ENCODE data around the gene ICA1.

ICA1 gene

GRCh38 chr7:8228068-8228467 lies 33.9 kb downstream of the ICA1 start:
- no peak for DNase-seq (ENCODE audit: low read depth in 2 of 2)

DNA sequence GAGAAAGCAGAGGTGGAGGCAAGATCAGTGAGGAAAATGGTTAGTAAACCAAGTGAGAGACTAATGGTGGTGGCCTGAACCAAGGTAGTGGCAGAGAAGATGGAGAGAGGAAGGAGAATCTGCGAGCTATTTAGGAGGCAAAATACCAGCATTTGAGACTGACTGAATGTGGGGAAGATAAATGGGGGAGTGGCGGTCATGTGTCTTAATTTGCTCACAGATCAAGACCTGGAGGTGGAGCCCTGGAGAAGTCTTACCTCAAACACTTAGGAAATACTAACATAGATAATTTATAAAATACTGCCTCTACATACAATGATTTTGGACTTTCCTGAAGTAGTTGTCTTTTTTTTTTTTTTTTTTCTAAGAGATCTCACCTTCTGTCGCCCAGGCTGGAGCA lies 34.7 kb downstream of the ICA1 start:
- no peak for DNase-seq (ENCODE audit: low read depth in 2 of 2)

DNA sequence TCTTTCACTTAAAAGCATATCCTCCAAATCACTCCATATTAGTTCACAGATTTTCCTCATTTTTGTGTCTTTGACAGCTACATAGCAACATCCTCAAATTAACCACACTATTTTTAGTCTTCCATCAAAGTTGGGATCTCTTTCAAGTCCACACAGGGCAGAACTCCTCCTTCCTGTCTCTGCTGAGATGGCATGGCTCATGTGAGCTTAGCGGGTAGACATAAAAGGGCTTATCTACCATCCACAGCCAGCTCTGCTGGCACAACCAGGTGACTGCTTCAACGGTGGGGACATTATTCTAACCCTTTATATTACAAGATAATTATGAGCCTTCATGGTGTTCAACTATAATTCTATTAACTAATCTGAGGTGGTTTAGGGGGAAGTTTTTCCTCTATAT lies 35.5 kb downstream of the ICA1 start:
- no peak for DNase-seq (ENCODE audit: low read depth in 2 of 2)

GRCh38 chr7:8221567-8221966 lies 40.4 kb downstream of the ICA1 start:
- no peak for DNase-seq (ENCODE audit: low read depth in 2 of 2)

DNA sequence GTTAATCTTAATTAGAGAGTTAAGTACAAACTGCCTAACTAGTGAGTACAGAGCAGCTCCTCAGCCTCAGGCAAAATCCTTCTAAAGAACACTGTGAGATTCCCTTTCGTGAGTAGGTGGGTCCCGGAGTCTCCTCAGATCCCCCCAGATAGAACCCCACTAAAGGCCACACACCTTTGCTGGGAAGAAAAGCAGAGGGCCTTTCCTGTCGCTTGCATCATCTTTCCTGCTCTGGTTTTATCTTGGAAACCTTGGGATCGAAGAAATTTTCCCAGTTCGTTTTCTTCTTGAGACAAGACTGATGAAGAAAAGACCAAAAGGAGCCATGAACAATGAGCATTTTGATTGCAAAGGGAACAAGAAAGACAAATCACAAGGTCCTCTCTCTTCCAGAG lies 40.9 kb downstream of the ICA1 start:
- DNase-seq (ENCODE audit: low read depth in 2 of 2): no peak

DNA sequence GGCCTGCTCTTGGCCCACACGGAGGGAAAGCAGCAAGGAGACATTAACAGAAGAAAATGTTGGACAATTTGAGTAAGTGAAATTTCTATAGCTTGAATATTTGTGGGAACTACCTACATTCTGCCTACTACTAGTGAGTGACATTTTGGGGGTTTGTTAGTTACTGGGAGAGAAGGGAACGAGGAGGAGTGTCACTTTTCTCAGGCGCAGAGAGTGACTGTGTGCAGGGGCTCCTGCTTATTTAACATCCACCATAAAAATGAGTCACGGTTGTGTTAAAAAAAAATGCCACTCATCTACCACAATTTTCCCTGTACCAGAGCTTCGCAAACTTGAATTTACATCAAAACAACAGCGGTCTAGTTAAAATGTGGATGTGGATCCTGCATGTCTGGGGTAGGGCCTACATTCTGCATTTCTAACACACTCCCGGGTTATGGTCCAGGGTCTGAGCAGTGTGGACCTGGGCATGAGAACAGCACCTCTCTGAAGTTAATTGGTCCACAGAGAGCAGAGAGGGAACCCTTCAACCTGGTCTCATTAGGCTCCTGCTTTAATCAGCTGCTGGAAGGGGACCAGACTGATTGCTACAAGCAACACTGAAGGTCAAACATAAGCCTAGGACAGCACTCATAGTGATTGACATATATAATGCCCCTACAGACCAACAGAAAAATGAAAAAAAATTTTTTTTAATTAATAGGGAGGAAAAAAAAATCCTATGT lies 41.4 kb downstream of the ICA1 start:
- no peak for DNase-seq (ENCODE audit: low read depth in 2 of 2)

- no peak for DNase-seq (ENCODE audit: low read depth in 2 of 2)
Observed at GRCh38 chr7:8217200-8218068, 44.5 kb downstream of the ICA1 start.

DNA sequence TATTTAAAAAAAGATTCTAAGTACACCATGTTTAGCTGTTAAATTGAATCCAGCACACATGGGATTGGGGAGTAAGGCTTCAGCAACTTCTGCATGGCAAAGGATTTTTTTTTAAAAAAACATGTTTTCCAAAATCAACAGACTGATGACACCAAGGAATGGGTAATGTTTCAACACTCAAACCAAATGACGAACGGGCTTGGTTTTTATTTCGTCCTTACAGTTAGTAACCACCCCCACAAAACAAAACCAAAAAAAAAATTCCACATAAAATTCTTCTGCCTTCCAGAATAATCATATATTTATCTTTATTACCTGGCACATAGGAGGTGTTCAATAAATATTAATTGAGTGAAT lies 45.7 kb downstream of the ICA1 start:
- no peak for DNase-seq (ENCODE audit: low read depth in 2 of 2)

- no peak for DNase-seq (ENCODE audit: low read depth in 2 of 2)
Observed at GRCh38 chr7:8215648-8216333, 46.2 kb downstream of the ICA1 start.

GRCh38 chr7:8214244-8214824 lies 47.6 kb downstream of the ICA1 start:
- DNase-seq (ENCODE audit: low read depth in 2 of 2): no peak

DNA sequence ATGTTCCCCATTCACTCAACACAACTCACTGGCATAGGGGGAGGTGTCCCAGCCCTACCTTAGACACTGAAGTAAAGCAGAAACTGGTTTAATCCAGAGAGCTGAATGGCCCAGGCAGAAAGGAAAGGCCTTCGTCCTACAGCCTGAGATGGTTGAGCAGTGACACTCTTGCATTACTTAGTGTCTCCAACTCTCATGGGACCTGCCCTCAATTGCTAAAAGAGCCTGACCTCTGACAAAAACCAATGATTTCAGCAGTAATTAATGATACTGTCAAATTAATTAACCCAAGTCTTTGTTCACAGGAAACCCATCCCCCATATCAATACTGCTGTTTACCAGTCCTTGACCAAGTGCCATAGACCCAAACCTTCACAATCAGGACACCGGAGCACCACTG lies 48.6 kb downstream of the ICA1 start:
- no peak for DNase-seq (ENCODE audit: low read depth in 2 of 2)

DNA sequence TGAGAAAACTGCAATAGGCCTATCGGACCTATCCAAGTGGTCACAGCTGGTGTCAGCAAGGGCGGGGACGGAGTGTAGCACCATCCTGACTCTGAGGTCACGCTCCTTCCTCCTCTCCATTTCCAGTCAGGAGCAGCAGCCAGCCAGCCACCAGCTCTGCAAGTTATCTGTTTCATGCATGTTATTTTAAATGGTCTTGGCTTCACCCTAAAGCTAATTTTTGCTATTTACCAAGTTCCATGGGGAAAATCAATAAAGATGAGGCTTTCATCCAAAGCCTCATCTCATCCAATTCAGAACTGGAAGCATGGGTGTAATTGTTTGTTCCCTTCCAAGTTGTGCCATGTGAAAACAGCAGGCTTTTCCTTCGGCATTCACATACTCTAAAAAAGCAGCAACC lies 49.3 kb downstream of the ICA1 start:
- no peak for DNase-seq (ENCODE audit: low read depth in 2 of 2)

GRCh38 chr7:8211725-8212096 lies 50.3 kb downstream of the ICA1 start:
- no peak for DNase-seq (ENCODE audit: low read depth in 2 of 2)

DNA sequence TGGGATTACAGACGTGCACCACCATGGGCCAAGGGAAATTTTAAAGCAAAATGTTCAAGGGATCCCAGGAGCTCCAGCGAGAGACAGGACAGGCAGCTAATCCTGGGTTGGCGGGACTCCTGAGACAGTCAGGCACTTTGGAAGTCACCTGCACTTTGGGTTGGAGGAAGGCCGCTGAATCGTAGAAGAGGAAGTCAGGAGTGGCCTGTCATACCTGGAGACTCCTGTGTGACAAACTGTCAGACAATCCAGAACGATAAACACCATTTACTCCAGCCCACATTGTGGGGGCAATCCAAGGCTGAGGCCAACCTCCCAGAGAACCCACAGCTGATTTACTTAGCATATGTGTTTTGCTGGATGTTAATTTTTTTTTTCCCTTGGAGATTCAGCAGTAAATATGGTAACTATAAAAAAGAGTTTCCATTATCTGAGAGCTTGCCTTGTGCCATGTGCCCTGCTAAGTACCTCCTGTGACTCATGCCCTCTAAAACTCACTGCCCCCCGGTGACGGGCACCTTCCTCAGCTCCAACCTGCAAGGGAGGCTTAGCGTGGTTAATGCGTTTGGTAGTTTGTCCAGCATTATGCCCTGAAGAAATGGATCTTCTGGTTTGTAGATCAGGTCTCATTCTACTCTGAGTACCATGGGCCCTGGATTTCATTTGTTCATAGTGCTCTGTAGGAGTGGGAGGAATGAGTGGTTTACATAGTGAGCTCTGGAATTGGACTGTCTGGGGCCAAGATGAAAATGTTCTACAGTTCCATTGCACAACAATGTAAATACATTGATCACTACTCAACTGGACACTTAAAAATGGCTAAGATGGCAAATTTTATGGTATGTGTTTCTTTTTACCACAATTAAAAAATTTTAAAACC lies 50.9 kb downstream of the ICA1 start:
- DNase-seq (ENCODE audit: low read depth in 2 of 2): no peak

DNA sequence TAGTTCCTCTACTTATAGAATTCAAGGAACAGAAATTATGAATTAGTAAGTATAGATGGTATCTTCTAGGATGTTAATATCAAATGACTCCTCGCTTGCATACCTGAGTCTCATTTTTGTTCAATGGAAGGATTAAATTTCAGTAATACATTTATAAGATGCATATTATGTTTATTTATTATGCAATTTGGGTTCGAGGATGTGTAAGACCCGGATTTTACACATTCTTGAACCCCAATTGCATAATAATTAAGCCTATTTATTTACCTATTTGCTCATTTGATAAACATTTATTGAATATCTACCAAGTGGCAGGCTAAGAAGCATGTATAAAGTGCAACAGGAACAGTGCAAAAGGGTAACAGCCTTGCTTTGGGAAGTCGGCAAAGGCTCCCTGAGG lies 52.6 kb downstream of the ICA1 start:
- no peak for DNase-seq (ENCODE audit: low read depth in 2 of 2)

GRCh38 chr7:8208816-8209215 lies 53.2 kb downstream of the ICA1 start:
- DNase-seq (ENCODE audit: low read depth in 2 of 2): no peak

DNA sequence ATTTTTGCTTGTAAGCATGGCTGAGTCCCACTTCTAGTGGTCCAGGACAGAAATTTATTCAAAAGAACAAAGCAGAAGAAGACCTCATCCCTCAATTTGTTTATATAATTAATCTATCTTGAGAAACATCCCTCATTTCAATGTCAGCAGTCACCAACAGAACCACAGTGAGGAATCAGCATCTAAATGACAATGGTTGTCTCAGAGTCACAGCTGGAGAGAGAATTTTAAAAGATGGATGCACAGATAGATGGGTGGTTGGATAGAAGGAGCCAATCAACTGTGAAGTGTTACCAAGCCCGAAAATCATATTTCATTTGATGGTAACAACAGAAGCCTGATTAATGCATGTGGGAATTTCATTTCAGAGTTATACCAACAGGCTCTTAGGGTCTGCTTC lies 55.0 kb downstream of the ICA1 start:
- no peak for DNase-seq (ENCODE audit: low read depth in 2 of 2)

DNA sequence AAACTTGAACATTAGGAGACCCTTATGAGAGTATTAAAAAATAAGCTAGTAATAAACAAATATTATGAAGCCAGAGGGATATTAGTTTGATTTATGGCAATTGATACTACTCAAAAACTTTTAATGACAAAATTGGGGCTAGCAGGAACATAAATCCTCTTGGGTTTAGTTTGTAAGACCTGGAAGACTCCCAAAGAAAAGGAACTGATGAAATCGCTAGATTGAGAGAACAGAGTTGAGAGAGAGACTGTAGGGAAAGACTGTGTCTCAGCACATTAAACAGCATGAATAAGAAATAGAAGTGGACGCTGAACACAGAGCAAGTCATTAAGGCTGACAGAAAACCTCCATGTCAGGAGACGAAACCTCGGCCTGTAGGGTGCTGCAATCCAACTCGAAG lies 56.4 kb downstream of the ICA1 start:
- DNase-seq (ENCODE audit: low read depth in 2 of 2): no peak

GRCh38 chr7:8205031-8205387 lies 57.0 kb downstream of the ICA1 start:
- no peak for DNase-seq (ENCODE audit: low read depth in 2 of 2)

GRCh38 chr7:8204339-8205030 lies 57.5 kb downstream of the ICA1 start:
- DNase-seq (ENCODE audit: low read depth in 2 of 2): no peak

DNA sequence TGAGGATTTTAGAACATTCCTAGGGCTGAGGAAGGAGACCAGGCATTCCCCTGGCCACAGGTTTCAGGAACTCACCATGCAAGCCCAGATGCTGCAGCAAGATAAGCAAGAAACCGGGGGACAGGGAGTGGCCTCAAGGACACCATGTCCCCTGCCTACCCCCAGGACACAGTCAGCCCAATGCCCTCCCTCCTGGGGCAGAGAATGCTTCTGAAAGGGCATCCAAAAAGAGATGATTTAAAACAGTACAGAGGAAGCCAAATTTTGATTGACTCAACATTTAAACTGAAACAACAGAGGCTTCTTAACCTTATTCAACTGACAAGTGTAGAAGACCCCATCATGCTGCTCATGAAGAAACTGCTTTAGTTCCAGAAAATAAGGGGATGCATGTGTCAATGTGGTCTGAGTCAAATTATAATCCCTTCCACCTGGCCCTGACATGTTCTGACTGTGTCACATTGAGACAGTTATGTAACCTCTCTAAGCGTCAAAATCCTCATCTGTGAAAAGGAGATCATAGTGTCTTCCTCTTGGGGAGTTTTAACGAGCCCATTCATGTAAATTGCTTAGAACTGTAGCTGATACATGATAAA lies 60.0 kb downstream of the ICA1 start:
- no peak for DNase-seq (ENCODE audit: low read depth in 2 of 2)
